Measurements from ENCODE around the gene TMEM184C. TPM values are rescaled to one million over a fixed set of nuclear protein-coding genes. Genes with fewer than 3 reads are reported as not detected.

TMEM184C gene
- total and polyA plus RNA-seq, 2 of the 8 experiments (the other 6 are each of a cell fraction or from before 2014, with no cell fraction given), result 11.1 to 42.4 TPM

DNA sequence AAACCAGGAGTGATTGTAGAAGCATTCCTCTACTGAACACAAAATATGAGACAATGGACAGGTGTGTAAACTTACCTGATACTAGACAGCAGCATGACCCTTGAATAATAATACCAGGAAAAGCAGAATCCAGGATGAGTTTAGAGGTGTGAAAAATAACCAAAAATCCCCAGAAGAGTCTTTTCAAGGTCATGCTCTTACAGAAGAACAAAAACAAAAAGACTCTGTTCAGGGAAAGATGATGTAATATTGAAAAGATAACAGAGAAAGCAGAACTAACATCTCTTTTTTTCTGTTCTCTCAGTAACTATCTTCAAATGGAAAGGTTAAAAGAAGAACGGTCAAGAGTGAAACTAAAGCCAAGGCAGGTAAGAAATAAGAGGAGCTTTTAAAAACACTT, 100.7 kb downstream of the TMEM184C start (continued):
- TF ChIP-seq TAF1 (IDR thresholded peaks at IDR 0.05; ENCODE audit: low read depth, low read length), result no peak
- no peak for TF ChIP-seq BACH1 (IDR thresholded peaks at IDR 0.05; ENCODE audit: low read length)
- no peak for TF ChIP-seq SRF (IDR thresholded peaks at IDR 0.05; ENCODE audit: low read depth, low read length)
- no peak for TF ChIP-seq CREB1 (IDR thresholded peaks at IDR 0.05)
- TF ChIP-seq RFX5 (IDR thresholded peaks at IDR 0.05; ENCODE audit: borderline replicate concordance, low read depth, low read length), result no peak
- TF ChIP-seq POU5F1 (IDR thresholded peaks at IDR 0.05; ENCODE audit: low read depth, low read length), result no peak
- TF ChIP-seq, protein P1, sequence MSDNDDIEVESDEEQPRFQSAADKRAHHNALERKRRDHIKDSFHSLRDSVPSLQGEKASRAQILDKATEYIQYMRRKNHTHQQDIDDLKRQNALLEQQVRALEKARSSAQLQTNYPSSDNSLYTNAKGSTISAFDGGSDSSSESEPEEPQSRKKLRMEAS (IDR thresholded peaks at IDR 0.05), result no peak

Other genes with a start within 250 kb of the TMEM184C start
- gene EDNRA, start 136.3 kb upstream of the TMEM184C start, total RNA-seq (2021; fragmentation: NEBNext Ultra II Directional; extraction: Animal tissue kit (Norgen Biotek cat#: 25700)), result 3.3 TPM in 2 replicates
- 1.6 and 1.7 TPM in 2 replicates for gene EDNRA, start 136.3 kb upstream of the TMEM184C start, polyA plus RNA-seq (2011; rRNA removed)
- gene PRMT9, start 66.8 kb downstream of the TMEM184C start, total RNA-seq (2021; fragmentation: NEBNext Ultra II Directional; extraction: Animal tissue kit (Norgen Biotek cat#: 25700)), result 9.6 and 9.9 TPM in 2 replicates
- gene PRMT9, start 66.8 kb downstream of the TMEM184C start, polyA plus RNA-seq (2011; rRNA removed), result 2.7 and 3.8 TPM in 2 replicates
- gene ARHGAP10, start 114.7 kb downstream of the TMEM184C start, total RNA-seq (2021; fragmentation: NEBNext Ultra II Directional; extraction: Animal tissue kit (Norgen Biotek cat#: 25700)), result 6.0 and 6.1 TPM in 2 replicates
- 3.2 and 3.7 TPM in 2 replicates for gene ARHGAP10, start 114.7 kb downstream of the TMEM184C start, polyA plus RNA-seq (2011; rRNA removed)

All from H1 (cell line).